ENCODE measurements around the gene NCLN. TPM values are rescaled to one million over a fixed set of nuclear protein-coding genes. Genes with fewer than 3 reads are reported as not detected.

NCLN gene
- total and polyA plus RNA-seq, 7 donors = 15.4 to 86.1 (median 36.4) TPM

DNA sequence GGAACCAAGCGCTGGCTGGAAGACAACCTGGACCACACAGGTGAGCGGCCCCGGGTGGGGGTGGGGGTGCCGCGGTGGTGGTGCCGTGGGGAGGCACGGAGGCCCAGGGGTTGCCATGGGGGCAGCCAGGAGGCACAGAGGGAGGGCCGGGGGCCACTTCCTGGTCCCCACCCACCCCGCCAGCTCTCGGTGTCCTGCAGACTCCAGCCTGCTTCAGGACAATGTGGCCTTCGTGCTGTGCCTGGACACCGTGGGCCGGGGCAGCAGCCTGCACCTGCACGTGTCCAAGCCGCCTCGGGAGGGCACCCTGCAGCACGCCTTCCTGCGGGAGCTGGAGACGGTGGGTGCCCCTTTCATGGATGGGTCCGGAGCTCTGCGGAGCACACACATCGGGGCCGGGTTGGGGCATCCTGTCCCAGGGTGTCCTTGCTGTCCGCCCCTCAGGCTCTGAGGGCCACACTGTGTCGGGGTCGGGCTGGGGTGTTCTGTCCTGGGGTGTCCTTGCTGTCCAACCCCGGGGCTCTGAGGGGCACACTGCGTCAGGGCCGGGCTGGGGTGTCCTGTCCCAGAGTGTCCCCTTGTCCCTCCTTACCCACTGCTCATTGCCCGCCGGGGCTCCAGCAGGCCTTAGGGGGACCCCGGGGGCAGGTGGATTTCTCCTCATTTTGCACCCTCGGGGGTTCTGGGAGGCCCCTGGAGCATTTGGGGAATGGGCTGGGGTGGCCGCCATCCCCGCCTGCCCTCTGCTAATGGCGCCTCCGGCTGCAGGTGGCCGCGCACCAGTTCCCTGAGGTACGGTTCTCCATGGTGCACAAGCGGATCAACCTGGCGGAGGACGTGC is 18.3 kb downstream of the NCLN start:
- H3K36me3 ChIP-seq (ENCODE audit: insufficient read depth in 1 of 2, low read depth in 1 of 2) = peaks cover 0 to 69% of the 10 kb centered on the region in 2 donors
- intact Hi-C loops (cut with DNase I) = no loop called here
- H3K9me3 ChIP-seq = no peaks in the 10 kb centered on the region
- ATAC-seq = no peak
- WGBS, 3 donors = 94 to 95% (median 95%) methylated on average over 39 to 43 of the region's 43 CpGs
- no peaks in the 10 kb centered on the region for H3K27me3 ChIP-seq (ENCODE audit: insufficient read depth in 3 of 3, low read length in 2 of 3)
- no peak overlapping the region for H3K4me3 ChIP-seq
- no peak overlapping the region for H3K27ac ChIP-seq
- TF ChIP-seq CTCF (IDR thresholded peaks at IDR 0.05) = no peak
- H3K4me1 ChIP-seq = no peaks in the 10 kb centered on the region
- no peak for DNase-seq

- Histone ChIP-seq H3K9me3 (no peaks in the 10 kb centered on the region), H3K36me3 (ENCODE audit: insufficient read depth in 1 of 2, low read depth in 1 of 2) (peaks cover 0 to 68% of the 10 kb centered on the region in 2 donors), H3K4me3 (no peak overlapping the region), H3K4me1 (no peaks in the 10 kb centered on the region), H3K27me3 (ENCODE audit: insufficient read depth in 3 of 3, low read length in 2 of 3) (no peaks in the 10 kb centered on the region), H3K27ac (no peak overlapping the region)
- no peak for TF ChIP-seq CTCF (IDR thresholded peaks at IDR 0.05)
- DNase-seq (no peak), ATAC-seq (peak in 1 of 4 donors; percentile 16)
- WGBS, 3 donors = 93 to 96% (median 94%) methylated on average over 31 to 35 of the region's 35 CpGs
- intact Hi-C loops (cut with DNase I) = no loop called here
Observed at GRCh38 chr19:3204646-3205275, 19.0 kb downstream of the NCLN start.

DNA sequence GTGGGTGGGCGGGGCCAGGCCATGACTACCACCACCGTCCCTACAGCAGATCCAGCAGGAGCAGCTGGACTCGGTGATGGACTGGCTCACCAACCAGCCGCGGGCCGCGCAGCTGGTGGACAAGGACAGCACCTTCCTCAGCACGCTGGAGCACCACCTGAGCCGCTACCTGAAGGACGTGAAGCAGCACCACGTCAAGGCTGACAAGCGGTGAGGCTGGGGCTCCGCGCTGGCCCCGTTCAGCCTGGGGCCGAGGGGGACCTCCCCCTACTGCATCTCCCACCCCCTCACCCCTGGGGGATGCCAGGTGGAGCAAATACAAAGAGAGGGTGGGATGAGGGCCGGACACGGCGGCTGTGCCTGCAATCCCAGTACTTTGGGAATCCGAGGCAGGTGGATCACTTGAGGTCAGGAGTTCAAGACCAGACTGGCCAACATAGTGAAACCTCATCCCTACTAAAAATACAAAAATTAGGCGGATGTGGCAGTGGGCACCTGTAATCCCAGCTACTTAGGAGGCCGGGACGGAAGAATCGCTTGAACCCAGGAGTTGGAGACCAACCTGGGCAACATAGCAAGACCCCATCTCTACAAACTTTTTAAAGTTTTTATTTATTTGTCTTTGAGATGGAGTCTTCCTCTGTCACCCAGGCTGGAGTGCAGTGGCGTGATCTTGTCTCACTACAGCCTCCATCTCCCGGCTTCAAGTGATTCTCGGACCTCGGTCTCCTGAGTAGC is 20.7 kb downstream of the NCLN start:
- no peak overlapping the region for H3K27ac ChIP-seq
- ATAC-seq (no peak), DNase-seq (no peak)
- intact Hi-C loops (cut with DNase I) = no loop called here
- TF ChIP-seq CTCF (IDR thresholded peaks at IDR 0.05) = no peak
- 93 to 94% (median 93%) methylated on average over 28 of the region's 28 CpGs for WGBS, 3 donors
- H3K4me3 ChIP-seq = no peak overlapping the region
- peaks cover 0 to 63% of the 10 kb centered on the region in 2 donors for H3K36me3 ChIP-seq (ENCODE audit: insufficient read depth in 1 of 2, low read depth in 1 of 2)
- no peaks in the 10 kb centered on the region for H3K9me3 ChIP-seq
- H3K4me1 ChIP-seq = no peaks in the 10 kb centered on the region
- no peaks in the 10 kb centered on the region for H3K27me3 ChIP-seq (ENCODE audit: insufficient read depth in 3 of 3, low read length in 2 of 3)

DNA sequence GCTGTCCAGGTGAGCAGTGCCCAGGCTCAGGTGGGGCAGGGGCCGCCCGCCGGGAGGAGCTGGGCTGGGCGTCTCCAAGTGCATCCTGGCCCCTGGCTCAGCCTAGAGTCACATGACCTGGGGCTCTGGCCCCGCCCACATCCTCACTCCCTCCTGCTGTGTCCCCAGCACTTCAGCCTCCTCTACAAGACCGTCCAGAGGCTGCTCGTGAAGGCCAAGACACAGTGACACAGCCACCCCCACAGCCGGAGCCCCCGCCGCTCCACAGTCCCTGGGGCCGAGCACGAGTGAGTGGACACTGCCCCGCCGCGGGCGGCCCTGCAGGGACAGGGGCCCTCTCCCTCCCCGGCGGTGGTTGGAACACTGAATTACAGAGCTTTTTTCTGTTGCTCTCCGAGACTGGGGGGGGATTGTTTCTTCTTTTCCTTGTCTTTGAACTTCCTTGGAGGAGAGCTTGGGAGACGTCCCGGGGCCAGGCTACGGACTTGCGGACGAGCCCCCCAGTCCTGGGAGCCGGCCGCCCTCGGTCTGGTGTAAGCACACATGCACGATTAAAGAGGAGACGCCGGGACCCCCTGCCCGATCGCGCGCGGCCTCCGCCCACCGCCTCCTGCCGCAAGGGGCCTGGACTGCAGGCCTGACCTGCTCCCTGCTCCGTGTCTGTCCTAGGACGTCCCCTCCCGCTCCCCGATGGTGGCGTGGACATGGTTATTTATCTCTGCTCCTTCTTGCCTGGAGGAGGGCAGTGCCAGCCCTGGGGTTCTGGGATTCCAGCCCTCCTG is 21.9 kb downstream of the NCLN start:
- H3K36me3 ChIP-seq (ENCODE audit: insufficient read depth in 1 of 2, low read depth in 1 of 2) = peaks cover 0 to 51% of the 10 kb centered on the region in 2 donors

More for the DNA sequence above, 21.9 kb downstream of the NCLN start:
- DNase-seq = no peak
- no peak for ATAC-seq
- no peak overlapping the region for H3K27ac ChIP-seq
- H3K27me3 ChIP-seq (ENCODE audit: insufficient read depth in 3 of 3, low read length in 2 of 3) = no peaks in the 10 kb centered on the region
- H3K4me3 ChIP-seq = no peak overlapping the region
- H3K9me3 ChIP-seq = no peaks in the 10 kb centered on the region
- 87 to 92% (median 90%) methylated on average over 37 to 43 of the region's 43 CpGs for WGBS, 3 donors
- H3K4me1 ChIP-seq = no peaks in the 10 kb centered on the region
- intact Hi-C loops (cut with DNase I) = no loop called here
- TF ChIP-seq CTCF (IDR thresholded peaks at IDR 0.05) = no peak

All from psoas muscle (tissue), 8 donors.